NCI-H510A treated with DMSO at 0.1 percent for 48 hours (cell line): Measurements from ENCODE around the gene PRR35.

Source experiments
- DNase-seq: peaks from one replicate; lab custom pipeline; 2025; lab: John Stamatoyannopoulos, UW

PRR35 gene

DNA sequence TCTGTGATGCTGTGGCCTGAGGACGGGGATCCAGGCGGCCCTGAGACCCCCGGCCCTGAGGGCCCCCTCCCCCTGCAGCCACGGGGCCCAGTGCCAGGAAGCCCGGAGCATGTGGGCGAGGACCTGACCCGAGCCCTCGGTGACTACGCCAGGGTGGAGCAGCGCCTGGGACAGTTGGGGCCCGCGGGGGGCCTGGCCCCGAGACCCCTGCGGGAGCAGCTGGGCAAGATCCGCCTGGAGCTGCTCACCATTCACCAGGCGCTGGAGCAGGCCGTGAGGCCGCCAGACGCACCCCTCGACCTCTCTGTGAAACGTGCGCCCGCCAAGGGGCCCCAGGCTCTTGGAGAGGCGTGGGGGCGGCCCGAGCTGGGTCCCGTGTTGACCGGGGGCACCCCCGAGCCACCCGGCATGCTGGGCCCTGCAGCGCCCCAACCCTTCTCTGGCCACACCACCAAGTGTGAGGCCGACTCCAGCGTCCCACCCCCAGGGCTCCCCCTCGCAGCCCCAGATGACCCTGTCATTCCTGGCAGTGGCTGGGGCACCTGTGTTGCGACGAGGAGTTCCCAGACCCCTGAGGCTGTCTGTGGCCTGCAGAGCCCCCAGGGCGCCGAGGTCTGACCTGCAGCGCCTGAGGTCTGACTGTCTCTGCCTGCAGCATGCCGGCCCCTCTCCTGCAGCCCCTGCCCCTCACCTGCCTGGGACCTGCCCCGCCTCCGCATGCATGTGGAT is 4.7 kb downstream of the PRR35 start:
- DNase-seq = no peak

DNA sequence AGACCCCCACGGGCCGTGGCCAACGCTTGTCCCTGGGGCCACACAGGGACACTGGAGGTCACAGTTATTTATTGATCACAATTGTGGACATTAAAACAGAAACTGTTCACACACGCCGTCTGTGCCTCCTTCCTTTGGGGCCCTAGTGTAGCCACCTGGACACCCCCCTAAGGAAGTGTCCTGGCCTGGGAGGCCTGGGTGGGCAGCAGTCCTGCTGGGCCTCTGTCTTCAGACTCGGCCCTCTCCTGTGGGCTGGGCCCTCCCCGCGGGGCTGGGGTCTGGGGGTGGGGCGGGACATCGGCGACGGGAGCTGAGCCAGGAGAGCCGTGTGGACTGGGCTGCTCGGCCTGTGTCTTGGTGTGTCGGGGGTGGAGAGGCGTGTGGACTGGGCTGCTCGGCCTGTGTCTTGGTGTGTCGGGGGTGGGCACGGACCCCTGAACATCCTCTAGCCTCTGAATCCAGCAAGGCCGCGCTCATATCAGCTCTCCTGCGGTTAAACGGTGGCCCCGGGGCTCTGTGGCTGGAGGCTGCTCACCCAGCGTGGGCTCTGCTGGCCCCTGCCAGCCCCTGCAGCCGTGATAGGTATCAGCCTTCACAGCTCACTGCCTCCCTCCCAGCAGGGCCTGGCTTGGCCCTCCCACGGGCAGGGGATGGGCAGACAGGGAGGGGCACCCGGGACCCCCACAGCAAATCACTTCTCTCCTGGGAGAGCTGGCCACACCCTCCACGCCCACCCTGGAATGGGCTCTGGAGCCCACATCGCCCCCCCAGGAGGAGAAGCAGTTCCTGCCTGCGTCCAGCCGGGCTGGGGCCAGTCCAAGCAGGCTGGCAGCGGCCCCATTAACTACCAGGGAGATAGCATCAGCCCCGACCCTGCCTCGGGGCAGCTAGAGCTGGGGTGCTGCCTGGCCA is 5.5 kb downstream of the PRR35 start:
- DNase-seq = no peak

DNA sequence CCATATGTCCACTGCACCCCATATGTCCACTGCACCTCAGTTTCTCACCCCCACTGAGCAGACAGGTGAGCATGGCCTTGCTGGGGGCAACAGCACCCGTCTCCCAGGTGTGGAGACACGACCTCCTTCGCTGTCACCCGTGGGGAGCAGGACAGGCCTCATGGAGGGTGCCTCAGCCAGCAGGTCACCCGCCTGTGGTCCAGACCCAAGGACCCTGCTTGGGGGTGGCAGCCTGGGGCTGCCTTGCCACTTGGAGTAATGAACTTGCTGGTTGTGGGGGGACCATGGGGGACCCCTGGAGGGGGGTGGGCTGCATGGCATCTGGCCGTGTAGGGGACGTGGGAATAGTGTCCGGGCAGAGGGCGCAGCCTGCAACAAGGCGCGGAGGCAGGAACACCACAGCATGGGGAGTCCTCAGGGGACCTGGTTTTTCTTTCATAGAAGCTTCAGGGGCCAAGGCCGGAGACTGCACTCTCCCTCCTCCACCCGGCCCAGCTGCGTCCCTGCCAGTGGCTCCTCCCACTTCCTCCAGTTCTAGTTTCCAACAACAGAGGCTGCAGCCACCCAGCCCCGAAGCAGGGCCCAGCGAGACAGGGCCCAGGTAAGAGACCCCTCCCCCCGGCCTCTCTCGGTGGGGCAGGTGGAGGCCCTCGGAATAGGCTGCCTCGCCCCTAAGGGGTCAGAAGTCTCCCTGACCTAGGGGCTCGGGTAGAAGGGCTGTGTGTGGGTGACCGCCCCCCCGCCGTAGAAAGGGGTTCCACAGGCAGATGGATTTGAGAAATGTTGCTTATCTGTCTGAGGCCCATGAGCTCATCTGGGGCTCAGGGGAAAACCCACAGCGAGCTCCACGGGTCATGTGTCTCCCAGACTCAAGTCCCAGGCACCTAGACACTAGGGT is 6.5 kb downstream of the PRR35 start, which contains the start of gene NHLRC4:
NHLRC4 (plus strand) TSS at position 531 of the 898 bp plus-strand sequence. CDS start 1,043 bp downstream, outside the sequence.
- DNase-seq = peak; percentile 44

DNA sequence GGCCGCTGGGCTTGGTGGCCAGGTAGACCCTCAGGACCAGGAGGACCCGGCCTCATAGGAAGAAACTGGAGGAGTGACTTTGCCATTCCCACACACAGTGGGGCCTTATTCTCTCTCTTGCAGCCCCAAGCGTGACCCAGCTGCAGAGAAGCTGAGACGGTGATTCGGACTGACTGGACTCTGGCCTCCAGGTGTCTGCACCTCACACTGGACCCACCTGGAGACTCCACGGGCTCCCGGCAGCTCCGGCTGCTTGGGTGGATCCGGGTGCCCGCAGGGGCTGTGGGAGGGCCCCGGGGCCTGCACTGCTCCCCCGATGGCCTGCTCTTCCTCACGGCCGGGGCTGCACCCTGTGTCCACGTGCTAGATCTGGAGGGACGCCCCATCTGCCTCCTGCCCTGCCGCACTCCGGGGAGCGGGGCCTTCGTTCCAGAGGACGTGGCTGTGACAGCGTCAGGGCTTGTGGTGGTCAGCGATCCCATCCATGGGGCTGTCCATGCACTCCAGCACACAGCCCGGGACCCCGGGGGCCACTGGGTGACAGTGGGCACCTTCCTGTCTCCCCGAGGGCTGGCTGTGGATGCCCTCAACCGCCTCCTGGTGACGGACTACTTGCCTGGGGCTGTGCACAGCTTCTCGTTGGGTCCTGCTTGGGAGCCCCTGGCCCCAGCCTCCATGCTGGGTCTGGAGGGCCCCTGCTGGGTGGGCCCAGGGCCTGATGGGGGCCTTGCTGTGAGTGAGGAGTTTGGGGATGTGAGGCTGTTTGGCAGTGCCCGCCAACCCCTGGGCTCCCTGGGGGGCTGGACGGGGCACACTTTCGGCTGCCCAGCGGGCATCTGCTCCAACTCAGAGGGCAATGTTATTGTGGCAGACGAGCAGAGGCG is 7.4 kb downstream of the PRR35 start:
- DNase-seq = no peak

DNA sequence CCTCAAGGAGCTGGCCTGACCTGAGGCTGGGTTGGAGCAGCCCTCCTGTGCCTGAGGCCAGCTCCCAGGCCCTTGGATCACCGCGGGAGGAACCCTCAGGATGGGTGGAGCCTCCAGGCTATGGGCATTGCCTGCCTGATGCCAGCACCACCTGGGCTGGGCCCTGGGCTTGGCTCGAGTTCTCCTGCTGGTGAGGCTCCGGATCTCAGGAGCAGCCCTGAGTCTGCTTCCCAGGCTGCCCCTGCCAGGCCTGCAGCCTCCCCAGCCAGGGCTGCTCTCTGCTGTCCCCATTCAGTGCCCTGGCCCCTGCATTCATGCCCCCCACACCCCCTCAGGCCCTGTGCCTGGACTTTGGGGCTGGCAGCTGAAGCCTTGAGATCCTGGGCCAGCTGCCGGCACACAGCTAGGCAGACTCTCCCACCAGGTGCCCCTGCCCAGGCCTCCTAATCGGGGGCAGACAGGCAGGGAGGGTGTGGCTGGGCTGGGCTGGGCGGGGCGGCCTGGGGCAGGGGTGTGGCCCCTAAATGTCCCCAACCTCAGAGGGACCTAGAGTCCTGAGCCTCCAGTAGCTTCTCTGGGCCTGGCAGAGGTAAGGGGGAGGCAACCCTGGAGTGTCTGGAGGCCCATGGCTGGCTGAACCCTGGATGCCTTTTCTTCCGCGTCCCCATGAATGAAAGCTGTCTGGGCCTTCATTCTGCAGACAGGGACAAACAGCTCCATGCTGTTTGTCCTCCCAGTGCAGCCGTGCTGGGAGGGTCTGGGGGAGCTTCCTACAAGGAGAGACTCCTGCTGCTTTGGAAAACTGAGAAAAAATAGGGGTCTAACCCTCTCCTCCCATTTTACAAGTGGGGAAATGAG is 8.4 kb downstream of the PRR35 start:
- DNase-seq = no peak

DNA sequence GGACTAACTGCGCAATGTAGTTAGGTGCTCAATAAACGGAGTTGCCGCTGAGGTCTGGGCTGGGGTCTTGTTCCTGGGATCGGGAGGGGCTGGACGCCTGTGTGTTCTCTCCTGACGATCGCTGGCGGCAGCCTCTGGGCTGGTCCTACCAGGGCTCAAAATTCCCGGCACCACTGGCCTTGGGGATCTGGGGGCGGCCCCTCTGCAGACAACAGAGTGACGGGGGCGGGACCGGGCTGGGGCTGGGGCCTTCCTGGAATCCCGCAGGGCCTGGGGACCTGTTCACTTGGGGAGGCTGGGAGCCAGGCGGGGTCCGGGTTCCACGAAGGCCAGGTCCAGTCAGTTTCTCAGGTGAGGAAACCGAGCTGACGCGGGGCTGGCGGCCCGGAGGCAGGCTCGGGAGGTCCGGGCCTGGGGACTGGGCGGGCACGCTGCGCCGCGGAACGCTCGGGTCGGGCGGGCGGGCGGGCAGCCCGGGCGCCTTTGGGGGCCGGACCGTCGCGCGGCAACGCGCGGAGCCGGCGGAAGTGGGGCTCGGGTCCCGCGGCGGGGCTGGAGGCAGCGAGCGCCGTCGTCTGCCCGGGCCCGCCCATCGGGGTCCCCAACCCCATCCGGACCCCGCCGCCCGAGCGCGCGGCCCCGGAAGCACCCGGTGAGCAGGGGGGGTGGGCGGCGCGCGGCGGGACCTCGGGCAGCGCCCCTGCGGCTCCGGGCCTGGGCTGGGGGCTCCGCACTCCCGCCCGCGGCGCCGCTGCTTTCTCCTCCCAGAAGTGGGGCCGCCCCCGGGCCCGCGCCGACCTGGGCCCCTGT is 9.5 kb downstream of the PRR35 start, which contains the start of gene PIGQ:
PIGQ (plus strand) TSS at position 524 of the 810 bp plus-strand sequence. CDS start 4,107 bp downstream, outside the sequence.
- peak; percentile 47 for DNase-seq

DNA sequence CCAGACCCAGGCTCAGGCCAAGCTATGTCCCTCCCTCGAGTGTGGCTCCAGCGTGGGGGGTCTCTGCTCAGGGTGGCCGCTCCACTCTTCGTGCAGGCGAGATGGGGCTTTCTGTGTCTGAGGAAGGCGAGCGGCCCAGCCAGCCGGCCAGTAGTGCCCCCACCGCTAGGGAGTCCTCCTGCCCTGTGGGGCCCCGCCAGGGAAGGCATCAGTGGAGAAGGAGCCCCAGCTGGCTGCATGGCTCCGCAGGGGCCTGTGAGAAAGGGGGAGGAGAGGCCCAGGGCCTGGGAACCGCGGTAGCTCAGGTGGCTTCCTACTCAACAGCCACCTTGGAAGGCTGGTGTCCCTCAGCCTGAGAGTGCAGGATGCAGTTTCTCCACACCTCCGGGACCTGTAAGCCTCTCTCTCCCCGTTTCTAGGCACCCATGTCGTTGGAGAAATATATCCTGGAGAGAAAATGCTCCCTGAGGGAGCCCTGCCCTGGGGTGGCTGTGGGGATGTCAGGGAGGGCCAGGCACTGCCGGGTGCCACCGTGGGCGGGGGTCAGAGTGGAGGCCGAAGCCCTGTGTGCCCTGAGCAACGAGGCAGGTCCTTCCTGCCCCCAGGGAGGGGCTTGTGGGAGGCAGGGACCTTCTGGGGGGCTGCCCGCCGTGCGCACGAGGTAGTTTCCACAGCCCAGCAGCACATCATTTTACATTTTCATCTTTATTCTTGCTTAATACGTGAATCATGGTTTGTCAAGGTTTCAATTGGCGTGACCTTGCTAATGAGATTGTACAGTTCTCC is 12.9 kb downstream of the PRR35 start:
- DNase-seq = no peak

DNA sequence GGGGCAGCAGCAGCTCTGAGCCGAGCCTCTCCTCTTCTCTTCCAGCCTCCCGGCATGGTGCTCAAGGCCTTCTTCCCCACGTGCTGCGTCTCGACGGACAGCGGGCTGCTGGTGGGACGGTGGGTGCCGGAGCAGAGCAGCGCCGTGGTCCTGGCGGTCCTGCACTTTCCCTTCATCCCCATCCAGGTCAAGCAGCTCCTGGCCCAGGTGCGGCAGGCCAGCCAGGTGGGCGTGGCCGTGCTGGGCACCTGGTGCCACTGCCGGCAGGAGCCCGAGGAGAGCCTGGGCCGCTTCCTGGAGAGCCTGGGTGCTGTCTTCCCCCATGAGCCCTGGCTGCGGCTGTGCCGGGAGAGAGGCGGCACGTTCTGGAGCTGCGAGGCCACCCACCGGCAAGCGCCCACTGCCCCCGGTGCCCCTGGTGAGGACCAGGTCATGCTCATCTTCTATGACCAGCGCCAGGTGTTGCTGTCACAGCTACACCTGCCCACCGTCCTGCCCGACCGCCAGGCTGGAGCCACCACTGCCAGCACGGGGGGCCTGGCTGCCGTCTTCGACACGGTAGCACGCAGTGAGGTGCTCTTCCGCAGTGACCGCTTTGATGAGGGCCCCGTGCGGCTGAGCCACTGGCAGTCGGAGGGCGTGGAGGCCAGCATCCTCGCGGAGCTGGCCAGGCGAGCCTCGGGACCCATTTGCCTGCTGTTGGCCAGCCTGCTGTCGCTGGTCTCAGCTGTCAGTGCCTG is 14.0 kb downstream of the PRR35 start:
- no peak for DNase-seq

DNA sequence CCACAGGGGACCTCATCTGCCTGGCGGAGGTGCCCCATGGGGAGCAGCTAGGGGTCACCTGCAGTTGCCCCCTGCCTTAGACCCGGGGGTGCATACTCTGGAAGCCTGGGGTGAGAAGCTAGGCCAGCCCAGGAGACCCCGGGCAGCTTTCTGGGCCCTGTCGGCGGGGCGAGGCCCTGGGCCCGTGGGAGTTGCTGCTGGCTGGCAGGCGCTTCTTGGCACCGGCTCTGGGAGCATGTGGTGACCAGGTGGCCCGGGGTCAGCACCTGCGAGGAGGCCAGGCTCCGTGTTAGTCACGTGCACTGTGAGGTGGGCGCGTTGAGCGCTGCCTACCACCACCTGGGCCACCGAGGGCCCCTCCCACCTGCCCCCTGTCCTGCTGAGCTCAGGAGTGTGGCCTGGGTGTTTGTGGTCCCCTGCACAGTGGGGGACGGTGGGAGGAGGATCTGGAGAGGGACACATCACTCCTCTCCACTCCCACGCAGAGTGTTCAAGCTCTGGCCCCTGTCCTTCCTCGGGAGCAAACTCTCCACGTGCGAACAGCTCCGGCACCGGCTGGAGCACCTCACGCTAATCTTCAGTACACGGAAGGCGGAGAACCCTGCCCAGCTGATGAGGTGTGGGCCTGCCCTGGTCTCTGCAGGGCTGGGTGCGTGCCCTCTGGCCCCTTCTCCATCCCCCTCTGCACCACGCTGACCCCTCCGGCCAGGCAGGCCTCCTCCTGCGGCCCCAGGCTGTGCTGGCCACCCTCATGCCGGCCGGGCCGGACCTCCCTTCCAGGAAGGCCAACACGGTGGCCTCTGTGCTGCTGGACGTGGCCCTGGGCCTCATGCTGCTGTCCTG is 15.4 kb downstream of the PRR35 start:
- no peak for DNase-seq

DNA sequence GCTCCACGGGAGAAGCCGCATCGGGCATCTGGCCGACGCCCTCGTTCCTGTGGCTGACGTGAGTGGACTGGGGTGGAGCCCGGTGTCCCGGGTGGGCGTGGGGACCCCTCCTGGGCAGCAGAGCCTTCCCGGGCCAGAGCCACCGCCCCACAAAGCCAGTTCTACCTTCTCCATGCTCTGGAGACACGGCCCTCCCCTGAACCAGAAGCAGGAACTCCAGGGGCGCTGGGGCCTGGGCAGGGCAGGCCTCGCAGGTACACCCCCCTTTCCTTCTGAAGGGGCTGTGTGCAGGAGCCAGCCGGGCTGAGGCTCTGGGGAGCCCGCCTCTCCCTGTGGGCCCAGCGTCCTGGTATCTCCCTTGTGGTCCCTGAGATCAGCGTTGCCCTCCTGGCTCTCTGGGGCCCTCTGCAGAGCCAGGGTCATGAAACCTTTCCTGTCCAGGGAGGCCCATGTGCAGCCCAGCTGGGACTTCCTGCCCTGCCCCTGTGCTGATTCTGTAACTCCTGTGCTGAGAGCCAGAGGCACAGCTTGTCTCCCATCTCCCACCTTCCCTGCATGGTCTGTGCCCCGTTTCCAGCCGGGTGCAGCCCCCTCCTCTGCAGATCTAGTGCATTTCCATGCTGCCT is 16.1 kb downstream of the PRR35 start:
- no peak for DNase-seq

DNA sequence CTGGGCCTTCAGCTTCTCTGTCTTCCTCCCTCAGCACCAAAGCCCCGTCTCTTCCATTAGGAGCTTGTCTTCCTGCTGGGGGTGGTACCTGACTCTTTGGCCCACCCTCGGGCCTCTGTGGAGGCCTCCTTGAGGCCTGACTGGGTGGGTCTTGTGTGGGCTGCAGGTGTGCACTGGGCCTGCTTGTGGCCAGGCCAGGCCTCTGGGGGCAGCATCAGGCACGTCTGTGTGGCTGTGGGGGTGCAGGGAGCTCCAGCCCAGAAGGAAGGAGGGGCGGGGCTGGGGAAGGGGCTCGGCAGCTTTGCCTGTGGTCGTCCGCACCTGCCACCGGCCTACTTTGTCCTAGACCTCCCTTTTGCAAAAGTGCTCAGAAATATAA is 16.6 kb downstream of the PRR35 start:
- DNase-seq = no peak

DNA sequence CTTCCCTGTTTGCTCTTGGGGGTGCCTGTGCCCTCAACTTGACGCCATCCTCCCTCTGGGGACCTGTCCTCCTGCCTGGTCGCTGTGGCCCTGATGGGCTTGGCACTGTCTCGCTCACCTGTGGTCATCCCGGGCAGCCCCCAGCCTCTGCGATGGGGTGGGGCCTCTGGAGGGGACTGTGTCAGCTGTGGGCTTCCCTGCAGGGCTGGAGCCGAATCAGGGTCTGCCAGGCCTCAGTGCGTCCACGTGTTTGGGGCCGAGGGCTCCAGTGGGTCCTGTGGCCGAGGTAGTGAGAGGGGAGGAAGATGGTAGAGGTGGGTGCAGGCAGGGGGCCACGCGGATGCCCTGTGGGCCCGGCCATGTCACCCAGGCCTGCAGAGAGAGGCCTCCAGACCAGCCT is 17.6 kb downstream of the PRR35 start:
- DNase-seq = no peak

DNA sequence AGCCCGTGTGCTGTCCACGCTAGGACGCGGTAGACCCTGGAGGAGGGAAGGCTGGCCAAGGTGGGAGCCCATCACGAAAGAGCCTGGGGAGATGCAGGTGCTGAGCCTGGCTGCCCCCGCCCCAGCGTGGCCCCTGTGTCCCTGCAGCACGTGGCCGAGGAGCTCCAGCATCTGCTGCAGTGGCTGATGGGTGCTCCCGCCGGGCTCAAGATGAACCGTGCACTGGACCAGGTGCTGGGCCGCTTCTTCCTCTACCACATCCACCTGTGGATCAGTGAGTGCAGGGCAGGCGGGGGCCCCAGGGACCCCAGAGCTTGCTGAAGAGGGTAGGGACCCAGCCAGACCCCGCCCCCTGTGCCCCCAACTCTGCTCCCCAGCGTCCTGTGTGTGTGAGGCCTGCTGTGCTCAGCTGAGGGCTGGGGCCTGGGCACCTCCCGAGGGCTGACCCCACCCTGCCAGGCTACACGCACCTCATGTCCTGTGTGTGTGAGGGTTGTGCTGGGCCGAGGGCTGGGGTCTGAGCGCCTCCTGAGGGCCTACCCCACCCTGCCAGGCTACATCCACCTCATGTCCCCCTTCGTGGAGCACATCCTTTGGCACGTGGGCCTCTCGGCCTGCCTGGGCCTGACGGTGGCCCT is 18.2 kb downstream of the PRR35 start:
- no peak for DNase-seq

DNA sequence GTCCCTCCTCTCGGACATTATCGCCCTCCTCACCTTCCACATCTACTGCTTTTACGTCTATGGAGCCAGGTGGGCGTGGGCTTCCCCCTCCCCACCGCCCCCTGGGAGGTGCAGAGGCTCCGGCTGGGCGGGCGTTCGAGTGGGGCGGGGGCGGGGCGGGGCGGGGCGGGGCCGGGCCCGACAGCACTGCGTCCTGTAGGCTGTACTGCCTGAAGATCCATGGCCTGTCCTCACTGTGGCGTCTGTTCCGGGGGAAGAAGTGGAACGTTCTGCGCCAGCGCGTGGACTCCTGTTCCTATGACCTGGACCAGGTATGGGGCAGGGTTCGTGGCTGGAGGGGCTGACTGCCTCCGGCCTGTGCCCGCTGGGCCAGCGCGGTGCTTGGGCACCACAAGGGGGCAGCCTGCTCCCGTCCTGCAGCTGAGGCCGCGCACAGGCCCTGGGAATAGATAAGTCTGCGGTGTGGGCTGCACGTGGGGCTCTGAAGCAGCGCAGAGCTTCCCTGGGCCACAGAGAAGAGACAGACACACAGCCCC is 18.7 kb downstream of the PRR35 start:
- peak; percentile 20 for DNase-seq
